Activated T-helper 1 cell treated with anti-CD3 and anti-CD28 coated beads, Interleukin-12 subunit alpha, Interleukin-12 subunit beta, Interleukin-2, Interleukin-4 antibody, amounts not matched to agents 30 ng/mL and 10 ng/mL and 1 ng/mL, durations not matched to agents 14 hours and 24 hours and 36 hours (primary cell): ENCODE data around the gene SLC41A3. TPM values are rescaled to one million over a fixed set of nuclear protein-coding genes. Genes with fewer than 3 reads are reported as not detected.
"Not testable (repeated sequence)": the region's sequence is repeated elsewhere in the genome, so short reads cannot be mapped to it uniquely, and the experiment has no call there.

Experiments
- DNase-seq: peaks from one replicate; pipeline ENCODE4 v3.0.0; 2021; ENCODE audit warnings: low spot score
- H3K27ac Mint-ChIP-seq: one replicate; pipeline ENCODE4 v1.8.0; 2021; ENCODE audit warnings: mild to moderate bottlenecking, mixed read lengths
- H3K27me3 Mint-ChIP-seq: one replicate; pipeline ENCODE4 v1.8.0; 2022; ENCODE audit warnings: mild to moderate bottlenecking, moderate library complexity, mixed read lengths; ENCODE audit not compliant: insufficient read depth
- H3K36me3 Mint-ChIP-seq: one replicate; pipeline ENCODE4 v1.8.0; 2021; ENCODE audit warnings: low read depth, mixed read lengths
- H3K4me1 Mint-ChIP-seq: one replicate; pipeline ENCODE4 v1.8.0; 2021; ENCODE audit warnings: low read depth, mixed read lengths
- H3K4me3 Mint-ChIP-seq: one replicate; pipeline ENCODE4 v1.8.0; 2021; ENCODE audit warnings: mild to moderate bottlenecking, moderate library complexity, mixed read lengths
- H3K9me3 Mint-ChIP-seq: one replicate; pipeline ENCODE4 v1.8.0; 2021; ENCODE audit warnings: mixed read lengths
- intact Hi-C: fragments of 100-400 bp; cut with micrococcal nuclease; formaldehyde crosslinking; loops from one replicate; pipeline ENCODE4 v1.15.1; 2024
- total RNA-seq: library from RNA; stranded (reverse); gene quantifications from 2 replicates; pipeline ENCODE4 v1.2.3, GENCODE V29; 2022

Gene SLC41A3
- total RNA-seq, 1 donor from 2014 or later = 23.4 TPM

DNA sequence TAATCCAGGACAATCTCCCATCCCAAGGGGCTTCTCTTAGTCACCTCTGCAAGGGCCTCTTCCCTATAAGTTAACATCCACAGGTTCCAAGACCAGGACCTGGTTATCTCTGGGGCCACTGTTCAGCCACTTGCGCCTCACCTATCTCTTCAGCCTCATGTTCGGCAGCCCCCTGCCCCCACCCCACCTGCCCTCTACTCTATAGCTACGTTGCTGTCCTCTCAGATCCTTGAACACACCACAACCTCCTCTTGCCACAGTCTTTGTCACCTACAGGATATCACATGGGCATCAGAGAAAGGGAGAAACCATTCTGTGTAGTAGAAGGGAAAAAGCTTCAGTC lies 33.9 kb downstream of the SLC41A3 start:
- DNase-seq = no peak
- Mint-ChIP-seq H3K9me3 (no peaks in the 10 kb centered on the region), H3K36me3 (no peaks in the 10 kb centered on the region), H3K27ac (no peak overlapping the region), H3K4me1 (peaks cover 12% of the 10 kb centered on the region), H3K4me3 (no peak overlapping the region), H3K27me3 (no peaks in the 10 kb centered on the region)
- intact Hi-C loops = no loop called here

DNA sequence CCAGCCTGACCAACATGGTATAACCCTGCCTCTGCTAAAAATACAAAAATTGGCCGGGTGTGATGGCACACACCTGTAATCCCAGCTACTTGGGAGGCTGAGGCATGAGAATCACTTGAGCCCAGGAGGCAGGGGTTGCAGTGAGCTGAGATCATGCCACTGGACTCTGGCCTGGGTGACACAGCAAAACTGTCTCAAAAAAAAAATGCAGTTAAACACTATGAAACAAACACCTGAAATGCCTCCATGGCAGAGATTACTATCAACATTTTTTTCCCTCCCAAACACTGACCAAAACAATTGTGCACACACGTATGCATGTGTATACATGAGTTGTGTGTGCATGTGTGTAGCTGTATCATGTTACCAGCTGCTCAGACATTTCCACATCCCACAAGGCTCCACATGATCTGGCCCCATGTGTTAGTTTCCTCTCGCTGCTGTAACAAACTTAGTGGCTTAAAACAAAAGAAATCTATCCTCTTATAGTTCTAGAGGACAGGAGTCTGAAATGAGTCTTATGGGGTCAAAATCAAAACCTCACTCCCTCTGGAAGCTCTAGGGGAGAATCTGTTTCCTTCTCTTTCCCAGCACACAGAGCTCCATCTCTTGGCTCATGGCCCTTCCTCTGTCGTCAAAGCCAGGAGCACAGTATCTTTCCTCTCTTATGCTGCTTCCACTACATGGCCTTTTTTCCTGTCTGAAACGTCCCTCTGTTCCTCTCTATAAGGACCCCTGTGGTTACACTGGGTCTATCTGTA lies 34.5 kb downstream of the SLC41A3 start:
- Mint-ChIP-seq H3K4me1 (peaks cover 12% of the 10 kb centered on the region), H3K36me3 (no peaks in the 10 kb centered on the region), H3K4me3 (no peak overlapping the region), H3K27ac (no peak overlapping the region), H3K27me3 (no peaks in the 10 kb centered on the region), H3K9me3 (no peaks in the 10 kb centered on the region)
- no peak for DNase-seq
- intact Hi-C loops = no loop called here

DNA sequence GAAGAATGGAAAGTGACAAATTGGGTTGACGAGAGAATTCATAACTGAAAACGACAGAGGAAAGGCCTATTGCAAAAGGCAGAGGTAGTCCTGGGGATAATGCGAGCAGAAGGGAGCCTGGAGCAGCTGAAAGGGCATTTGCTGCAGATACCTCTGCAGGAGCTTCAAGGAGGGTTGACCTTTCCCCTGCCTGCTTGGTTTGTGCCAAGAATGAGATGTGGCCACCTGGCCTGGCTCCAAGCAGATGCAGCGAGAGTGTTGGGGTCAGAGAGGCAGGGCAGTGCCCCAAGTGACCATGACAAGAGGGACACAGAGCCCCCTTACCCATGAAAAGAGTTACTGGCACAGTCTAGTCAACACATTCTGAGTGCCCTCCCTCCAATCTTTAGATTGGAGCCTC lies 43.5 kb downstream of the SLC41A3 start:
- Mint-ChIP-seq H3K9me3 (peaks cover 4% of the 10 kb centered on the region), H3K4me3 (no peak overlapping the region), H3K27ac (no peak overlapping the region), H3K36me3 (peaks cover 3% of the 10 kb centered on the region), H3K27me3 (no peaks in the 10 kb centered on the region), H3K4me1 (no peaks in the 10 kb centered on the region)
- intact Hi-C loops = no loop called here
- no peak for DNase-seq

DNA sequence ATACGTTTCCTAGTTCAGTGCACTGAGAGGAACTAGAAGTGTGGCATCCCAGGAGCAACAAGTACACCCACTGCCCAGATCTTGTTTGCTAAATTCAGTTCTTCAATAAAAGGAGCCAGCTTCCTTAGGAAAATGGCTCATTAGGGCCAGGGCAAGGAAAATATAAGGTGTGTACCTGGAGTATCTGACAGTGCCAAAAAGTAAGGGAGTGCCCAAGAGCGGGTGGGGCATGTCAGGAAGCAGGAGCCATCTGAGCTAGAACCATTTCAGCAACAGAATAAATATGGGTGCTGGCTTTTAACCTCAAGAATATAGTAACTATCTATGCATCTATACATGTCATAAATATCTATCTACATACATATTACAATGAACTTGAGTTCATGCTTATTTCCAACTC lies 44.1 kb downstream of the SLC41A3 start:
- Mint-ChIP-seq H3K4me1 (no peaks in the 10 kb centered on the region), H3K27me3 (no peaks in the 10 kb centered on the region), H3K9me3 (peaks cover 4% of the 10 kb centered on the region), H3K27ac (no peak overlapping the region), H3K36me3 (peaks cover 3% of the 10 kb centered on the region), H3K4me3 (no peak overlapping the region)
- DNase-seq = no peak
- intact Hi-C loops = no loop called here

DNA sequence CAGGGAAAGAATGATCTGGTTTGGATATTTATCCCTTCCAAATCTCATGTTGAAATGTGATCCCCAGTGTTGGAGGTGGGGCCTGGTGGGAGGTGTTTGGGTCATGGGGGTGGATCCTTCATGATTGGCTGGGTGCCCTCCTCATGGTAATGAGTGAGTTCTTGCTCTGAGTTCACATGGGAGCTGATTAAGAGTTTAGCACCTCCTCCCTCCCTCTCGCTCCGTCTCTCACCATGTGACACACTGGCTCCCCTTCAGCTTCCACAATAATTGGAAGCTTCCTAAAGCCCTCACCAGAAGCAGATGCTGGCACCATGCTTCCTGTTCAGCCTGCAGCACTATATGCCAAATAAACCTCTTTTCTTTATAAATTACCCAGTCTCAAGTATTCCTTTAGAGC lies 45.1 kb downstream of the SLC41A3 start:
- H3K9me3 Mint-ChIP-seq, H3K27ac Mint-ChIP-seq, H3K27me3 Mint-ChIP-seq, DNase-seq, H3K4me1 Mint-ChIP-seq, H3K36me3 Mint-ChIP-seq, H3K4me3 Mint-ChIP-seq, intact Hi-C loops: not testable (repeated sequence)

DNA sequence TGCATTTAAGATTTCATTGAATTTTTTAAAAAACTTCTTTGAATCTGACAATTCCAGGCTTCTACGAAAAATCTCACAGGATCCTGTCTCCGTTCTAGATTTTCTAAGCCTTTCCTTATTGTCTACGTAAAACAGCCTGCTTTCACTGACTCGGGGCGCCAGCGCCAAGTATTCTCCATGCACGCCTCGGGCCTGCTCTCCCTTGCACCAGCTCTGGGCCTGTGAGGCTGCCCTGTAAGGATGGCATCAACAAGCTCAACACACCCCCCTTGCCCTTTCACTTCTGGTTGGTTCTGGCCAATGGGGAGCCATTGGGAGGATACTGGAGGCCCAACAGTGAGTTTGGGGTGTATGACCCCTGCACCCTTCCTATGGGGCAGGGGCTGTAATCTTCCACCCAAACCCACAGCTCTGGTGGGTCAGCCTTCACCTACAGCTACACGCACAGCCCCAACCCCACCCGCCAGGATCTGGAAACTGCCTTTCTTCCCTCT lies 47.8 kb downstream of the SLC41A3 start:
- intact Hi-C loops = no loop called here
- H3K4me3 Mint-ChIP-seq = no peak overlapping the region
- H3K4me1 Mint-ChIP-seq = no peaks in the 10 kb centered on the region
- H3K27ac Mint-ChIP-seq = no peak overlapping the region
- H3K36me3 Mint-ChIP-seq = no peaks in the 10 kb centered on the region
- no peaks in the 10 kb centered on the region for H3K9me3 Mint-ChIP-seq
- H3K27me3 Mint-ChIP-seq = no peaks in the 10 kb centered on the region
- DNase-seq = no peak

DNA sequence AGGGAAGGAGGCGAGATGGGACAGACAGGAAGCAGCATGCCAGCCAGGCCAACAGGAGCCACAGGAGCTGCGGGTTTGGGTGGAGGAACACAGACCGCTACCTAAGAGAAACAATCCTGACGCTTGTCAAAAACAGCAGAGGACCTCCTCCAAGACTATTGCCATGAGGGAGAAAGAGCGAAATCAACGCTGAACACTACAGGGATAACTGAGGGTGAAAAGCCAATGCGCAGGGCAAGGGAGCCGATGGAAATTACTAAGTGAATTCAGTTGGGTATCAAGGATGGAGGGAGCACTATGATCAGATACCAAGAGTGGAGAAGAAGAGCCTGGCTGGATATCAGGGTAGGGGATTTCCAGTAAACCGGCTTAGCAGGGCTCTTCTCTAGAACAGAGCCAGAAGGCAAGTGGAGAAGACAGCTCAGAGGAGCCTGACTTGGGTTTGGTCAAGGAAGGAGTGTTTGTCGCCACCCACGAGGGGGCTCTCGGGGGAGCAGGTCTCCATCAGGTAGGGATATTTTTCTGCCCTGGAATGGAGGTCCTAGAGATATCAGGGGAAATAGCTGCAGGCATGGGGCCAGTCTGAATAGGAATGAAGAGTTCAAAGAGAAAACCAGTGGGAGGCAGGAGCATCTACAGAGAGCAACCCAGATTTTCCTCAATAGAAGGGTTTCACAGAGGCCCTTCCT lies 48.4 kb downstream of the SLC41A3 start:
- intact Hi-C loops = no loop called here

DNA sequence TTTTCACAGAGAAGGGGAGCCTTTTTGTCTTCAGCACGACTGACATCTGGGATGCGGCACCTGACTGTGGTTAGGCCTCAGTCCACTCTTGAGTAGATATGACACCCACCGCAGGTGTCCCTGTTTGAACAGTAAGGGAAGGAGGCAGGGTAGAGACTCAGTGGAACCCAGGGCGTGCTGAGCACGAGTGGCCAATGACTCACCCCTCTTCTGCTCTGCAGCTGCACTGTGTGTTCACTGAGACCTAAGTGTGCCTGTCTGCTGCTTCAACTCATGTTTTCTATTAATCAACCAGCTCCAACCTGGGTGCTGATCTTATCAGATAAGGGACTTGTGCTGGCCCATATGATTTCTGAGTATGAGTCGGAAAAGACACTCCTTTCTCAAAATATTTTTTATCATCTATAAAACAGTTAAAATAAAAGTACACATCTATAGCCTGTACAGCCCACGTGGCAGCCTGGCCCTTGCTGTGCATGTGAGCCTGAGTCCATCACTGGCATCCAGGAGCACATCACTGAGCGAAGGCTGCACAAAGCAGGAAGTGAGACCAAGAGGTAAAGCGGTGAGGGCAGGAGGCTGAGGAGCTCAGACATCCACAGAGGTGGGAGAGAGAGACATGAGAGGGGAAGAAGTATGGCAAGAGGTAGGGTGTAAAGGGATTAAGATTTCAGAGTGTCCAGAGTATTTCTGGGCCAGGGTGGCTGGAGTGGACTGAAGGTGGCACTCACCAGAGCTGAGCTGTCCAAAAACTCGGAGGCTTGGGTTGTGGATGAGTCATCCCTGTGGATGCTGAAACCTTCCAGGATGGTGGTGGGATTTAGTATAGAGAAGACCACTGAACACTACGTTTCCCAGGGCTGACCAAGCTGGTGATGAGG lies 49.2 kb downstream of the SLC41A3 start:
- H3K27me3 Mint-ChIP-seq = no peaks in the 10 kb centered on the region
- no peaks in the 10 kb centered on the region for H3K9me3 Mint-ChIP-seq
- H3K4me1 Mint-ChIP-seq = no peaks in the 10 kb centered on the region
- no peaks in the 10 kb centered on the region for H3K36me3 Mint-ChIP-seq
- DNase-seq = no peak
- H3K4me3 Mint-ChIP-seq = no peak overlapping the region
- intact Hi-C loops = no loop called here
- no peak overlapping the region for H3K27ac Mint-ChIP-seq

More for the DNA sequence above, 48.4 kb downstream of the SLC41A3 start:
- Mint-ChIP-seq H3K9me3 (no peaks in the 10 kb centered on the region), H3K36me3 (no peaks in the 10 kb centered on the region), H3K4me1 (no peaks in the 10 kb centered on the region), H3K4me3 (no peak overlapping the region), H3K27me3 (no peaks in the 10 kb centered on the region), H3K27ac (no peak overlapping the region)
- DNase-seq = no peak

DNA sequence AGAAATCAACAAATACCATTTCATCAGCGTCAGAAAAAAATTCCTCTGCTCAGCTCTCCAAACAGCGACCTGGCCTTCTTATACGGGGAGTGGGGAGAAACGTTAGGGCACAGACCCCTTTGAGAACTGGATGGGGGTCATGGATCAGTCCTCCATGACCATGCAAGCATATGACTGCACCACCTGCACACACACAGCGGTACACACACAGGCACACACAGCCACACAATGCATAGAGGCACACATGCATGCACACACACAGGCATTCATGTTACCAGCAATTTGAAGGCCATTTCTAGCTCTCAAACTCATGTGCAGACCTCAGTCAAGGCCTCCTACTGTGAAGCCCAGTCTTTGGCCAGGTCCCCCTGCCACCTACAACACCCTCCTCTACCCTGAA lies 50.2 kb downstream of the SLC41A3 start:
- H3K4me3 Mint-ChIP-seq = no peak overlapping the region
- H3K27me3 Mint-ChIP-seq = no peaks in the 10 kb centered on the region
- H3K27ac Mint-ChIP-seq = no peak overlapping the region
- no peaks in the 10 kb centered on the region for H3K9me3 Mint-ChIP-seq
- no peaks in the 10 kb centered on the region for H3K4me1 Mint-ChIP-seq
- no peak for DNase-seq
- intact Hi-C loops = no loop called here
- H3K36me3 Mint-ChIP-seq = no peaks in the 10 kb centered on the region

DNA sequence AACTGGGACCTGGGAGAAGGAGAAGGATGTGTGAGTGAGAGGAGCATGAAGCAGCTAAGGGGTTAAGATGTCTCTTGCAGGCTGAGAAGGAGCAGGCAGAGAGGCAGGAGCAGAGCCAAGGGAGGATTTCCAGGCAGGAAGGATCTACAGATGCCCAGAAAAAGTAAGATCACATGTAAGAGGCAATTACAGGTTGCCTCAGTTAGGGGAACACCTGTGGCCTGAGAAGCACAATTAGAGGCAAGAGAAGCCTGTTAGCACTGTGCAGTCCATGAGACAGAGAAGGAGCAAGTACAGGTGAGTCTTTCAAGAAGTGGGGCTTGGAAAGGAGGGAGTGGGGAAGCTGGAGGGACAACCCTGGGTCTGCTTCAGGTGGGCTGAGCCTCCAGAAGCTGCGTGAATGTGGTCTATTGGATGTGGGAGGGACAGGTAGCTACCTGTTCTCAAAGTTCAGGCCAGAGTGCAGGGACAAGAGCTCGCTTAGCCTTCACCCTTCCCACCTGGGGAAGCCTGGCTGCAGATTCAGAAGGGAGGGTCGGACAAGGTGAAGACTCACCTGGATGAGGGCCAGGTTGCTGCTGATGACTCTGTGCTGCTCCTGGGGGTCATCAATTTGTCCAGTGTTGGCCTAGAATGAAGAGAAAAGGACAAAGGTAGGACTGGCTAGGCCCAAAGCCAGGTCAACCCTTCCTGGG lies 50.7 kb downstream of the SLC41A3 start:
- intact Hi-C loops = no loop called here
- Mint-ChIP-seq H3K27ac (no peak overlapping the region), H3K4me3 (no peak overlapping the region), H3K9me3 (peaks cover 3% of the 10 kb centered on the region), H3K4me1 (no peaks in the 10 kb centered on the region), H3K36me3 (no peaks in the 10 kb centered on the region), H3K27me3 (no peaks in the 10 kb centered on the region)
- DNase-seq = no peak

DNA sequence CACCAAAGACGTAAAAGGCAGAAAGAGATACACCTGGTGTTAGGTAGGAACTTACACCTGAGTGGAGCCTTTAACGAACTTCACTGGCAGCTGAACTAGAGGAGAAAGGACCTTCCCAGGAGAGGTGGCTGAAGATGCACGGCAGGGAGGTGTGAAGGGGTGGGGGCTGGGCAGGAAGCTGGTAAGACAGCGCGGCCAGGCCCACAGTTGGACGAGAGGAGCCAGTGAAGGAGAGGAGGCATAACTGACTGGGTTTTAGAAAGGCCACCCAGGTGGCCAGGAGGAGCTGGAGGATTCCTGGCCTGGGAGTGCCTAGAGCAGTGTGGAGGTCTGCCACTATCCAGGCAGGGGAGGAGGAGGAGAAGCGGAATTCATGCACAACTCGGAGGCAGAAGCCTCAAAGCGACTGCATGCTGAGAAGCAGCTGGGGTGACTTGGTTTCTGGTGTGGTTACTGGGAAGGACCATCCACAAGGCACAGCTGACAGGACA lies 51.9 kb downstream of the SLC41A3 start:
- H3K9me3 Mint-ChIP-seq = peaks cover 13% of the 10 kb centered on the region
- H3K27ac Mint-ChIP-seq = no peak overlapping the region
- H3K4me1 Mint-ChIP-seq = no peaks in the 10 kb centered on the region
- no peak for DNase-seq
- no peaks in the 10 kb centered on the region for H3K27me3 Mint-ChIP-seq
- H3K36me3 Mint-ChIP-seq = no peaks in the 10 kb centered on the region
- intact Hi-C loops = no loop called here
- H3K4me3 Mint-ChIP-seq = no peak overlapping the region

DNA sequence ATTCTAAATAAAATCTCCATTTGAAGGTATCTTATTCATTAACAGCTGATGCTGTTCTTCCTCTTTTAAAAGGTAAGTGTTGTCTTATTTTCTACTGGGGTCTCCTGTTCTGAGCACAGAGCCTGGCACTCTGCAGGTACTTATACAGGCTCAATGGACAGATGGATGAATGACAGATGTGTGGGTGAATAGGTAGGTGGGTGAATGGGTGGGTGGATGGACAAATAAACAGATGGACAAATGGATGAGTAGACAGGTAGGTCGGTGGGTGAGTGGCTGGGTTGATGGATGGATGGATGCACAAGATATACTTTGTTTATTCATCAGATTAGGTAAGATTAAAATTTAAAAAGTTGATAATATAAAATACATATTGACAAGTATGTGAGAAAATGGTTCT lies 53.5 kb downstream of the SLC41A3 start:
- no peaks in the 10 kb centered on the region for H3K27me3 Mint-ChIP-seq
- H3K9me3 Mint-ChIP-seq = peaks cover 13% of the 10 kb centered on the region
- H3K36me3 Mint-ChIP-seq = no peaks in the 10 kb centered on the region
- no peak overlapping the region for H3K27ac Mint-ChIP-seq
- no peak overlapping the region for H3K4me3 Mint-ChIP-seq
- intact Hi-C loops = no loop called here
- H3K4me1 Mint-ChIP-seq = no peaks in the 10 kb centered on the region
- DNase-seq = no peak
